Measurements from ENCODE around the gene DTX3L.

Gene DTX3L

GRCh38 chr3:122608916-122609315 lies 44.8 kb downstream of the DTX3L start:
- DNase-seq: no peak

- DNase-seq: no peak
Measured at GRCh38 chr3:122609798-122610559, 45.8 kb downstream of the DTX3L start.

- DNase-seq: no peak
Measured at GRCh38 chr3:122612696-122613095, 48.6 kb downstream of the DTX3L start.

GRCh38 chr3:122615303-122615702 lies 51.2 kb downstream of the DTX3L start:
- no peak for DNase-seq

- DNase-seq: no peak
Measured at GRCh38 chr3:122618614-122619013, 54.5 kb downstream of the DTX3L start.

- DNase-seq: no peak
Measured at GRCh38 chr3:122619040-122619439, 54.9 kb downstream of the DTX3L start.

GRCh38 chr3:122620399-122620798 lies 56.3 kb downstream of the DTX3L start:
- DNase-seq: no peak

- no peak for DNase-seq
Measured at GRCh38 chr3:122621112-122621511, 57.0 kb downstream of the DTX3L start.

- no peak for DNase-seq
Measured at GRCh38 chr3:122623031-122623829, 59.1 kb downstream of the DTX3L start.
